Osteoblast (primary cell): ENCODE results near the gene RREB1. TPM values are rescaled to one million over a fixed set of nuclear protein-coding genes. Genes with fewer than 3 reads are reported as not detected.

ENCODE experiments used
- DNase-seq: peaks from one replicate; pipeline ENCODE4 v3.0.0; 2011; ENCODE audit warnings: low spot score, mixed read lengths; ENCODE audit not compliant: insufficient read length; ENCODE audit errors: missing footprints
- H2AFZ ChIP-seq: 2 replicates; pipeline ENCODE4 v1.6.0; 2011; ENCODE audit warnings: mild to moderate bottlenecking, low read length
- H3K27ac ChIP-seq: 2 replicates; pipeline ENCODE4 v1.5.1; 2011; ENCODE audit warnings: mild to moderate bottlenecking, low read depth, low read length, moderate library complexity
- H3K27me3 ChIP-seq: 2 replicates; pipeline ENCODE4 v1.6.0; 2012; ENCODE audit warnings: mild to moderate bottlenecking, control low read depth, inconsistent platforms, low read length, moderate library complexity; ENCODE audit not compliant: insufficient read depth
- H3K36me3 ChIP-seq: 2 replicates; pipeline ENCODE4 v1.5.1; 2011; ENCODE audit warnings: mild to moderate bottlenecking, low read length, control low read depth, moderate library complexity; ENCODE audit not compliant: insufficient read depth
- H3K4me1 ChIP-seq: 2 replicates; pipeline ENCODE4 v1.5.1; 2011; ENCODE audit warnings: mild to moderate bottlenecking, low read length, control low read depth, moderate library complexity; ENCODE audit not compliant: insufficient read depth
- H3K4me2 ChIP-seq: 2 replicates; pipeline ENCODE4 v1.6.0; 2011; ENCODE audit warnings: mild to moderate bottlenecking, low read length; ENCODE audit not compliant: insufficient read depth
- H3K4me3 ChIP-seq: fragments of 200-600 bp; sonication (generic); 3 replicates; pipeline ENCODE4 v1.5.1; 2012; ENCODE audit warnings: mild to moderate bottlenecking, low read length, inconsistent platforms; ENCODE audit not compliant: insufficient read depth
- H3K79me2 ChIP-seq: 2 replicates; pipeline ENCODE4 v1.6.0; 2012; ENCODE audit warnings: mild to moderate bottlenecking, low read length, control low read depth, inconsistent platforms; ENCODE audit not compliant: insufficient read depth
- H3K9me3 ChIP-seq: 2 replicates; pipeline ENCODE4 v1.5.1; 2011; ENCODE audit warnings: low read depth, low read length, control low read depth
- H4K20me1 ChIP-seq: 2 replicates; pipeline ENCODE4 v1.6.0; 2012; ENCODE audit warnings: mild to moderate bottlenecking, low read length, control low read depth; ENCODE audit not compliant: insufficient read depth
- total RNA-seq: library from RNA; depleted of rRNA; stranded (reverse); fragments of >200 nt; gene quantifications from 2 replicates; pipeline ENCODE4 v1.2.3, GENCODE V29; 2012
- TF ChIP-seq, protein P1 (sequence below): IDR thresholded peaks from 2 replicates; pipeline ENCODE4 v1.5.1; 2011; ENCODE audit warnings: mild to moderate bottlenecking, low read depth, low read length, moderate library complexity; ENCODE audit errors: extremely low read depth

RREB1 gene
- total RNA-seq, 1 donor, result 29.3 TPM

DNA sequence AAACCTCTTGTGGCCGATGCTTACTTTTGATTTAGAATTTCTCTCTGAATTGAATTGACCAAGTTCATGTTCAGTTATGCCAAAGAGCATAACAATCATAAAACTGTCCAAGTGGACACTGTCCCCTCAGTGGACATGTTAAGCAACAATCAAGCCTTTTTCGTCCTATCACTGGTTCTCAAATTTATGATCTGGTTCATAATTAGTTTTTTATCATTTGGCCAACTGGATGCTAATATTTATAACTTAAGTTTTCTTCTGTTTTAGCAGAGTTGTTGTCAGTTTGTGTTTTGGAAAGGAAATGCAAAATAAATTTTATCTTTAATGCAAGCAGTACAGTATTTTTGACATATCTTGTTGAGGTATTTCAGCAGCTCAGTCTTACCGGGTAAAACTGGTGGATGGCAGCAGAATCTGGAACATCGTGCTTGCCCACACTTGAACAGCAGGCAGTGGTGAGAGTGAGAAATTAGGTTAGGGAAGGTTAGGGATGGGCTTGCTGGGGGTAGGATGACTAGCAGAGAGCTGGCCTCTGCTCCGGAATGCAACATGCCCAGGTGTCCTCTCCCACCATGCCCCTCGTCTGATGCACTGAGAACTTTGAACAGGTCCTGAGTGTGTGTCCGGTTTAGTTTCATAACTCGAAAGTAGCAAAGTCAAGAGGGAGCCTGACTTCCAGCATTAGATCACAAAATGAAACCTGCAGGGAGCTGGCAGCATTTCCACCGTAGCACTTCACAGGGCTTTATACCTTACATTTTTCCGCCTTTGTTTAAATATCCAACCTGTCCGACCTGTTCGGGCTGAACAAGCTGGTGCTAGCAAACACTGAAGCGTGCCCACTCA, 93.1 kb downstream of the RREB1 start:
- peaks cover 42% of the 10 kb centered on the region for H3K79me2 ChIP-seq
- no peak overlapping the region for H2AFZ ChIP-seq
- no peaks in the 10 kb centered on the region for H3K9me3 ChIP-seq
- peaks cover 12% of the 10 kb centered on the region for H4K20me1 ChIP-seq
- no peak overlapping the region for H3K4me2 ChIP-seq
- no peak overlapping the region for H3K4me3 ChIP-seq
- H3K4me1 ChIP-seq, result peaks cover 13% of the 10 kb centered on the region
- H3K27ac ChIP-seq, result no peak overlapping the region
- DNase-seq, result no peak
- peaks cover 29% of the 10 kb centered on the region for H3K36me3 ChIP-seq
- no peaks in the 10 kb centered on the region for H3K27me3 ChIP-seq
- TF ChIP-seq, protein P1, sequence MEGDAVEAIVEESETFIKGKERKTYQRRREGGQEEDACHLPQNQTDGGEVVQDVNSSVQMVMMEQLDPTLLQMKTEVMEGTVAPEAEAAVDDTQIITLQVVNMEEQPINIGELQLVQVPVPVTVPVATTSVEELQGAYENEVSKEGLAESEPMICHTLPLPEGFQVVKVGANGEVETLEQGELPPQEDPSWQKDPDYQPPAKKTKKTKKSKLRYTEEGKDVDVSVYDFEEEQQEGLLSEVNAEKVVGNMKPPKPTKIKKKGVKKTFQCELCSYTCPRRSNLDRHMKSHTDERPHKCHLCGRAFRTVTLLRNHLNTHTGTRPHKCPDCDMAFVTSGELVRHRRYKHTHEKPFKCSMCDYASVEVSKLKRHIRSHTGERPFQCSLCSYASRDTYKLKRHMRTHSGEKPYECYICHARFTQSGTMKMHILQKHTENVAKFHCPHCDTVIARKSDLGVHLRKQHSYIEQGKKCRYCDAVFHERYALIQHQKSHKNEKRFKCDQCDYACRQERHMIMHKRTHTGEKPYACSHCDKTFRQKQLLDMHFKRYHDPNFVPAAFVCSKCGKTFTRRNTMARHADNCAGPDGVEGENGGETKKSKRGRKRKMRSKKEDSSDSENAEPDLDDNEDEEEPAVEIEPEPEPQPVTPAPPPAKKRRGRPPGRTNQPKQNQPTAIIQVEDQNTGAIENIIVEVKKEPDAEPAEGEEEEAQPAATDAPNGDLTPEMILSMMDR, result no peak

DNA sequence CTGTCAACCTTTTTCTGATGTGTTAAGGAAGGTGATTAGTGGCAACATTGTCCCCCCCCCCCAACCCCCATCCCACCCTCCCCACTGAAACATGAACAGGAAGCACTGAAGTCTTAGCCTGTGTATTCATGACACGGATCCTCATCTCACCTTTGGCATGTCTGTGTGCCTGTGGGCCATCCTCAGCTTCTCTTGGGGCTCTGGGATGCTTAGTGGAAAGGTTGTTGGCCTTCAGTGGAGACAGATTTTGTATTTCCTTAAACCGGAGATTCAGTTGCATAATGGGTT, 93.6 kb downstream of the RREB1 start:
- Histone ChIP-seq H3K4me3 (no peak overlapping the region), H4K20me1 (peaks cover 13% of the 10 kb centered on the region), H3K4me1 (peaks cover 13% of the 10 kb centered on the region), H3K9me3 (no peaks in the 10 kb centered on the region), H3K27me3 (no peaks in the 10 kb centered on the region), H2AFZ (no peak overlapping the region), H3K36me3 (peaks cover 29% of the 10 kb centered on the region), H3K79me2 (peaks cover 43% of the 10 kb centered on the region), H3K4me2 (no peak overlapping the region), H3K27ac (no peak overlapping the region)
- no peak for DNase-seq
- TF ChIP-seq, protein P1, result no peak

DNA sequence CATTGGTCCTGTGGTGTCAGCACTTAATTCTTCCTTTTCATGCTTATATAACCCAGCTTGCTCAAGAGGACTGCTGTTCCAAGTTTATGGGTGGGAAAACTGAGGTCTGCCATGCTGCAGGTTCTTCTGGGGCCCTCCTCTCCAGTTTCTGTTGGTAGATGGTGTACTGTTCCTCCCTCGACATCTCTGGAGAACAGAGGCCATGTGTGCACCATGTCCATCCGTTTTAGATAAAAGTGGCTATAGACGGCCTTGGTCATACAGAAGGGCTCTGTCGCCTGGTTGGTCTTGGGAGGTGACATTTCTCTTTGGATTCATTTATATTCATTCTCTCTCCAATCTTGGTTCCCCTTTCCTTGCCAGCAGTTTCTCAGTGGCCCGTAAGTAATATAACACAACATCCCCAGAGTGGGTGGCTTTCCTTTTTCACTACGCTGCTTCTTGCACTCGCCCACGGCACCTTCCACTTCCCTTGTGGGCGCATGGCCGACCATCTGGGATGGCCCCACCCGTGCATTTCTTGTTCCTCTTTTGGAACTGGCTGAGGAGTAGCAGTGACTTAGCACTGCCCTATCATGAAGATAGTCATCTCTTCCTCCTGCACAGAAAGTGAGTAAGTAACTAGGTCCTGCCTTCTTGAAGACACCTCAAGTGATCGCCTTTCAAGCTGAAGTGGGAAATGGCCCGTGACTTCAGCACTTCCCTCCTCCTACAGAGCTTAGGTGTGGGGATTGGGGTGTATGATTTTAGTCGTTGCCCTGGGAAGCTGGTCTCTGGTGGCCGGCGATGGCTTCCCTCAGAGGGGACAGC, 94.2 kb downstream of the RREB1 start:
- no peaks in the 10 kb centered on the region for H3K27me3 ChIP-seq
- H3K36me3 ChIP-seq, result peaks cover 29% of the 10 kb centered on the region
- no peak overlapping the region for H3K4me2 ChIP-seq
- H3K4me1 ChIP-seq, result peaks cover 13% of the 10 kb centered on the region
- H3K27ac ChIP-seq, result no peak overlapping the region
- H3K9me3 ChIP-seq, result no peaks in the 10 kb centered on the region
- H4K20me1 ChIP-seq, result peaks cover 17% of the 10 kb centered on the region
- no peak for DNase-seq
- no peak overlapping the region for H3K4me3 ChIP-seq
- H2AFZ ChIP-seq, result no peak overlapping the region
- peaks cover 40% of the 10 kb centered on the region for H3K79me2 ChIP-seq
- TF ChIP-seq, protein P1, result no peak

DNA sequence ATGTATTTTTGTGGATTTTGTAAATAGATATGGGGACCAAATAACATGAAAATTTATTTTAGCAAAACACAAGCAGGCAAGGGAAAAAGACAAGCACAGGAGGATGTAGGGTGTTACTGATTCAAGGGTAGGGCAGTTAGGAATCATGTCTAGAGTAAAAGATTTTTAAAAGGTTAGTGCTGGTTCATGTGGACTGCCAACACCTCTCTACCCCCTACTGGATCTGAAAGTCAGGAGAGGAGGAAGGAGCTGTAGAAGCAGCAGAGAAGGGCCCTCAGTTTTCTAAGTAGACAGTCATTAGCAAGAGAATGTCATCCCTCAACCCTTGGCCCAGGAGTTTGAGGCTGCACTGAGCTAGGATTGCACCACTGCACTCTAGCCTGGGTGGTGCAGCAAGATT, 95.2 kb downstream of the RREB1 start:
- H3K27me3 ChIP-seq, result no peaks in the 10 kb centered on the region
- peaks cover 13% of the 10 kb centered on the region for H3K4me1 ChIP-seq
- H3K79me2 ChIP-seq, result peaks cover 36% of the 10 kb centered on the region
- peaks cover 17% of the 10 kb centered on the region for H4K20me1 ChIP-seq
- no peak for DNase-seq
- H2AFZ ChIP-seq, result no peak overlapping the region
- H3K36me3 ChIP-seq, result peaks cover 20% of the 10 kb centered on the region
- H3K4me2 ChIP-seq, result no peak overlapping the region
- H3K4me3 ChIP-seq, result no peak overlapping the region
- no peaks in the 10 kb centered on the region for H3K9me3 ChIP-seq
- no peak overlapping the region for H3K27ac ChIP-seq
- TF ChIP-seq, protein P1, result no peak
